ENCODE measurements around the gene VRK3.
"Not testable (repeated sequence)": the region's sequence is repeated elsewhere in the genome, so short reads cannot be mapped to it uniquely, and the experiment has no call there.

GRCh38 chr19:49958144-49958543 is 67.0 kb downstream of the VRK3 start:
- not testable (repeated sequence) for TF ChIP-seq CTCF (conservative IDR thresholded peaks at IDR 0.05; ENCODE audit: low read length); EZH2phosphoT487 (IDR thresholded peaks at IDR 0.05; ENCODE audit: borderline replicate concordance)
